HEK293 (cell line): Measurements from ENCODE around the gene MYO15B.

Experiments
- SP2 ChIP-seq: fragments of 450-650 bp; formaldehyde crosslinking; IDR thresholded peaks from 2 replicates; pipeline ENCODE4 v1.5.1; 2016; ENCODE audit warnings: missing biosample characterization, missing genetic modification characterization
- ZNF146 ChIP-seq: fragments of 450-650 bp; formaldehyde crosslinking; IDR thresholded peaks from 2 replicates; pipeline ENCODE4 v1.5.1; 2016; ENCODE audit warnings: missing biosample characterization, missing genetic modification characterization
- TF ChIP-seq, protein P1 (sequence below): fragments of 450-650 bp; formaldehyde crosslinking; IDR thresholded peaks from 2 replicates; pipeline ENCODE4 v1.5.1; 2016; ENCODE audit warnings: missing biosample characterization, missing genetic modification characterization
- TF ChIP-seq, protein P2 (sequence below): fragments of 450-650 bp; formaldehyde crosslinking; IDR thresholded peaks from 2 replicates; pipeline ENCODE4 v1.5.1; 2016; ENCODE audit warnings: missing biosample characterization, missing genetic modification characterization

DNA sequence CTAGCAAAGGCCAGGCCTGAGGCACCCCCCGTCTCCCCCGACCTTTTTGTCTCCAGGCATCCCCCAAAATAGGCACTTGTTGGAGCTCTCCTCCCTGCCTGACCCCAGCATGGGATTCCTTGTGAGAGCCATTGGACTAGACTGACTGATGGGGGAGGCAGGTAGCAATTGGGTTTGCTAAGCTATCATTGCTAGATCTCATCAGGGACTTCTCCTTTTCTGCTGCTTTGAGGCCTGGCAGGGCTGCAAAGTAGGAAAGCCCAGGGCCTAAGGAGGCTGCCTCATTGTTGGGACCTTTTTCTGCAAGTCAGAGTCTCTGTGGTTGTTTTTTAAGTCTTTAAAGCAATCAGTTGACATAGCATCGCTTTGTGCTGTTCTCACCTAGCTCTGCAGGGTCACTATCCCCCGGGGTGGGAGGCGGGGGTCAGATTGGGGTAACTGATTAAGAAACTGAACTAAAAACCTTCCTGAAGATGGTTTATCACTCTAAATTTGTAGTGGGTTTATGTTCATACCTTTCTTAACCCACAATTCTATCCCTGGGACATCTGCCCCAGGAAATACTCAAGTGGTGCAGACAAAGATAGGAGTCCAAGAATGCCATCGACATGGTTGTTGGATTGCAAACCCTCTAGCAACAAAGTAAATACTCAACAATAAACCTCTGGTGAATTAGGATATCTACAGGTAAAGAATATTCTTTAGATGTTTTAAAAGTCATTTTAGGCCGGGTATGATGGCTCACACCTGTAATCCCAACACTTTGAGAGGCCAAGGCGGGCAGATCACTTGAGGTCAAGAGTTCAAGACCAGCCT, 34.1 kb upstream of the MYO15B start:
- TF ChIP-seq SP2 (tag by site-specific recombination): no peak
- TF ChIP-seq, protein P1, sequence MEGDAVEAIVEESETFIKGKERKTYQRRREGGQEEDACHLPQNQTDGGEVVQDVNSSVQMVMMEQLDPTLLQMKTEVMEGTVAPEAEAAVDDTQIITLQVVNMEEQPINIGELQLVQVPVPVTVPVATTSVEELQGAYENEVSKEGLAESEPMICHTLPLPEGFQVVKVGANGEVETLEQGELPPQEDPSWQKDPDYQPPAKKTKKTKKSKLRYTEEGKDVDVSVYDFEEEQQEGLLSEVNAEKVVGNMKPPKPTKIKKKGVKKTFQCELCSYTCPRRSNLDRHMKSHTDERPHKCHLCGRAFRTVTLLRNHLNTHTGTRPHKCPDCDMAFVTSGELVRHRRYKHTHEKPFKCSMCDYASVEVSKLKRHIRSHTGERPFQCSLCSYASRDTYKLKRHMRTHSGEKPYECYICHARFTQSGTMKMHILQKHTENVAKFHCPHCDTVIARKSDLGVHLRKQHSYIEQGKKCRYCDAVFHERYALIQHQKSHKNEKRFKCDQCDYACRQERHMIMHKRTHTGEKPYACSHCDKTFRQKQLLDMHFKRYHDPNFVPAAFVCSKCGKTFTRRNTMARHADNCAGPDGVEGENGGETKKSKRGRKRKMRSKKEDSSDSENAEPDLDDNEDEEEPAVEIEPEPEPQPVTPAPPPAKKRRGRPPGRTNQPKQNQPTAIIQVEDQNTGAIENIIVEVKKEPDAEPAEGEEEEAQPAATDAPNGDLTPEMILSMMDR (tag by site-specific recombination): no peak
- TF ChIP-seq, protein P2, sequence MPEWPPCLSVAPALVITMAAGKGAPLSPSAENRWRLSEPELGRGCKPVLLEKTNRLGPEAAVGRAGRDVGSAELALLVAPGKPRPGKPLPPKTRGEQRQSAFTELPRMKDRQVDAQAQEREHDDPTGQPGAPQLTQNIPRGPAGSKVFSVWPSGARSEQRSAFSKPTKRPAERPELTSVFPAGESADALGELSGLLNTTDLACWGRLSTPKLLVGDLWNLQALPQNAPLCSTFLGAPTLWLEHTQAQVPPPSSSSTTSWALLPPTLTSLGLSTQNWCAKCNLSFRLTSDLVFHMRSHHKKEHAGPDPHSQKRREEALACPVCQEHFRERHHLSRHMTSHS (tag by site-specific recombination): no peak
- no peak for TF ChIP-seq ZNF146 (tag by site-specific recombination)
